KMS-11 (cell line): Measurements from ENCODE around the gene GPD1.

ENCODE experiments used
- H2AFZ ChIP-seq: fragments of 200-600 bp; sonication (generic); 2 replicates; pipeline ENCODE4 v1.6.1; 2016; ENCODE audit warnings: antibody characterized with exemption, mixed run types, low read depth
- H3K27ac ChIP-seq: fragments of 200-600 bp; sonication (generic); 2 replicates; pipeline ENCODE4 v1.6.1; 2016; ENCODE audit warnings: mild to moderate bottlenecking, mixed run types
- H3K27me3 ChIP-seq: fragments of 200-600 bp; sonication (generic); 2 replicates; pipeline ENCODE4 v1.6.1; 2017; ENCODE audit warnings: mild to moderate bottlenecking, low read depth, mixed run types, moderate library complexity; ENCODE audit not compliant: insufficient read depth
- H3K36me3 ChIP-seq: fragments of 200-600 bp; sonication (generic); 2 replicates; pipeline ENCODE4 v1.6.1; 2017; ENCODE audit warnings: mild to moderate bottlenecking, mixed run types; ENCODE audit not compliant: insufficient read depth
- H3K4me1 ChIP-seq: fragments of 200-600 bp; sonication (generic); 2 replicates; pipeline ENCODE4 v1.6.1; 2016; ENCODE audit warnings: mild to moderate bottlenecking, low read depth, mixed run types; ENCODE audit not compliant: poor library complexity, severe bottlenecking
- H3K4me2 ChIP-seq: fragments of 200-600 bp; sonication (generic); 2 replicates; pipeline ENCODE4 v1.7.0; 2016; ENCODE audit warnings: mild to moderate bottlenecking, mixed run types
- H3K4me3 ChIP-seq: fragments of 200-600 bp; sonication (generic); IDR thresholded peaks from 2 replicates; pipeline ENCODE4 v1.6.1; 2017; ENCODE audit warnings: low read depth, low read length, mixed read lengths; ENCODE audit not compliant: insufficient read depth
- H3K79me2 ChIP-seq: fragments of 200-600 bp; sonication (generic); 2 replicates; pipeline ENCODE4 v1.6.1; 2016; ENCODE audit warnings: low read depth, mixed run types; ENCODE audit not compliant: insufficient read depth
- H3K9ac ChIP-seq: fragments of 200-600 bp; sonication (generic); 2 replicates; pipeline ENCODE4 v1.6.1; 2016; ENCODE audit warnings: mild to moderate bottlenecking, mixed run types
- H4K20me1 ChIP-seq: fragments of 200-600 bp; sonication (generic); 2 replicates; pipeline ENCODE4 v1.6.1; 2016; ENCODE audit warnings: mild to moderate bottlenecking, mixed run types; ENCODE audit not compliant: insufficient read depth
- CTCF ChIP-seq: fragments of 200-600 bp; sonication (generic); conservative IDR thresholded peaks from 2 replicates; pipeline ENCODE4 v1.6.1; 2017; ENCODE audit warnings: low read depth, mild to moderate bottlenecking, antibody characterized with exemption, low read length, moderate library complexity, mixed read lengths

The GPD1 gene

GRCh38 chr12:50066402-50066801 lies 37.4 kb upstream of the GPD1 start:
- TF ChIP-seq CTCF: no peak

GRCh38 chr12:50069069-50069468 lies 34.7 kb upstream of the GPD1 start:
- TF ChIP-seq CTCF: no peak
- H4K20me1 ChIP-seq: no peaks in the 10 kb centered on the region

More at GRCh38 chr12:50066402-50066801, 37.4 kb upstream of the GPD1 start:
- no peak overlapping the region for H3K9ac ChIP-seq
- no peaks in the 10 kb centered on the region for H3K36me3 ChIP-seq
- no peaks in the 10 kb centered on the region for H4K20me1 ChIP-seq
- H3K27me3 ChIP-seq: no peaks in the 10 kb centered on the region
- H3K4me3 ChIP-seq: no peak overlapping the region
- H3K4me1 ChIP-seq: peaks cover 15% of the 10 kb centered on the region
- no peak overlapping the region for H3K27ac ChIP-seq
- no peaks in the 10 kb centered on the region for H3K79me2 ChIP-seq
- H3K4me2 ChIP-seq: no peak overlapping the region
- no peak overlapping the region for H2AFZ ChIP-seq

GRCh38 chr12:50069539-50069938 lies 34.3 kb upstream of the GPD1 start:
- no peak overlapping the region for H3K4me2 ChIP-seq
- no peak overlapping the region for H3K27ac ChIP-seq
- no peak for TF ChIP-seq CTCF
- H3K27me3 ChIP-seq: no peaks in the 10 kb centered on the region
- H3K79me2 ChIP-seq: no peaks in the 10 kb centered on the region
- H3K36me3 ChIP-seq: no peaks in the 10 kb centered on the region
- H2AFZ ChIP-seq: no peak overlapping the region
- H3K4me1 ChIP-seq: peaks cover 18% of the 10 kb centered on the region
- H4K20me1 ChIP-seq: no peaks in the 10 kb centered on the region
- H3K9ac ChIP-seq: no peak overlapping the region
- no peak overlapping the region for H3K4me3 ChIP-seq

More at GRCh38 chr12:50069069-50069468, 34.7 kb upstream of the GPD1 start:
- Histone ChIP-seq H3K27me3 (no peaks in the 10 kb centered on the region), H3K79me2 (no peaks in the 10 kb centered on the region), H3K4me1 (peaks cover 18% of the 10 kb centered on the region), H3K4me3 (no peak overlapping the region), H3K27ac (no peak overlapping the region), H3K36me3 (no peaks in the 10 kb centered on the region), H3K9ac (no peak overlapping the region), H2AFZ (no peak overlapping the region), H3K4me2 (no peak overlapping the region)

GRCh38 chr12:50070314-50071060 lies 33.3 kb upstream of the GPD1 start:
- no peaks in the 10 kb centered on the region for H4K20me1 ChIP-seq
- peak overlapping the region; percentile 58 for H2AFZ ChIP-seq
- no peak overlapping the region for H3K4me2 ChIP-seq
- H3K79me2 ChIP-seq: no peaks in the 10 kb centered on the region
- no peaks in the 10 kb centered on the region for H3K27me3 ChIP-seq
- peaks cover 21% of the 10 kb centered on the region for H3K4me1 ChIP-seq
- no peak overlapping the region for H3K9ac ChIP-seq
- no peak overlapping the region for H3K27ac ChIP-seq
- TF ChIP-seq CTCF: peak; percentile 93
- no peaks in the 10 kb centered on the region for H3K36me3 ChIP-seq
- H3K4me3 ChIP-seq: no peak overlapping the region
